Ishikawa (cell line): ENCODE measurements around the gene NFAM1.

Source experiments
- CEBPB ChIP-seq: IDR thresholded peaks from 2 replicates; pipeline ENCODE4 v1.6.1; 2012
- CREB1 ChIP-seq: IDR thresholded peaks from 2 replicates; pipeline ENCODE4 v1.6.1; 2012; ENCODE audit warnings: low read depth
- EGR1 ChIP-seq: IDR thresholded peaks from 2 replicates; pipeline ENCODE4 v1.6.1; 2012
- EP300 ChIP-seq: IDR thresholded peaks from 2 replicates; pipeline ENCODE4 v1.6.1; 2012; ENCODE audit warnings: borderline replicate concordance
- FOXM1 ChIP-seq: IDR thresholded peaks from 2 replicates; pipeline ENCODE4 v1.6.1; 2012; ENCODE audit warnings: low read depth, borderline replicate concordance
- NFIC ChIP-seq: IDR thresholded peaks from 2 replicates; pipeline ENCODE4 v1.6.1; 2012
- TCF12 ChIP-seq: IDR thresholded peaks from 2 replicates; pipeline ENCODE4 v1.6.1; 2012; ENCODE audit warnings: low read depth
- TEAD4 ChIP-seq: IDR thresholded peaks from 2 replicates; pipeline ENCODE4 v1.6.1; 2012
- TF ChIP-seq, protein P1 (sequence below): IDR thresholded peaks from 2 replicates; pipeline ENCODE4 v1.6.1; 2012
- TF ChIP-seq, protein P2 (sequence below): IDR thresholded peaks from 2 replicates; pipeline ENCODE4 v1.6.1; 2012; ENCODE audit warnings: low read depth, mild to moderate bottlenecking

DNA sequence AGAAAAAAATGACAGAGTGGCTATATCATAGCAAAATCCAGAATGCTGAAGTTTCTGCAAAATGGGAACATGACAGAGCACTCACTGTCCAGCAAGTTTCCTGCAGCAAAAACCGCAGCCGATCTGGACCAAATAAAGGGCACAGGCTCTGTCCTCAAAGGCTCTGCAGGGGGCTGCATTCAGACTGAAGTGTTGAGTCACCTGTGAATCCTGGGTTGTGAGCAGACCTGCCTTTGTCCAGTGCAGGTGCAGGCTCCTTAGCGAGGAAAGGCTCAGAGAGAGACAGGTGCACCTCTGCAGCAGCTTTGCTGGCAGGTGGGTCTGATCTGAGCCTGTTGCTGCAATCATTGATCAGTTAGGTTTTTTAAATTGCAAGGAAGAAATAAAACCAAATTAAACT lies 29.3 kb upstream of the NFAM1 start:
- TF ChIP-seq, protein P1, sequence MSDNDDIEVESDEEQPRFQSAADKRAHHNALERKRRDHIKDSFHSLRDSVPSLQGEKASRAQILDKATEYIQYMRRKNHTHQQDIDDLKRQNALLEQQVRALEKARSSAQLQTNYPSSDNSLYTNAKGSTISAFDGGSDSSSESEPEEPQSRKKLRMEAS = no peak
- TF ChIP-seq EP300 (no peak), CREB1 (no peak), EGR1 (no peak), TEAD4 (no peak), CEBPB (no peak), TCF12 (no peak), NFIC (no peak), FOXM1 (no peak)
- TF ChIP-seq, protein P2, sequence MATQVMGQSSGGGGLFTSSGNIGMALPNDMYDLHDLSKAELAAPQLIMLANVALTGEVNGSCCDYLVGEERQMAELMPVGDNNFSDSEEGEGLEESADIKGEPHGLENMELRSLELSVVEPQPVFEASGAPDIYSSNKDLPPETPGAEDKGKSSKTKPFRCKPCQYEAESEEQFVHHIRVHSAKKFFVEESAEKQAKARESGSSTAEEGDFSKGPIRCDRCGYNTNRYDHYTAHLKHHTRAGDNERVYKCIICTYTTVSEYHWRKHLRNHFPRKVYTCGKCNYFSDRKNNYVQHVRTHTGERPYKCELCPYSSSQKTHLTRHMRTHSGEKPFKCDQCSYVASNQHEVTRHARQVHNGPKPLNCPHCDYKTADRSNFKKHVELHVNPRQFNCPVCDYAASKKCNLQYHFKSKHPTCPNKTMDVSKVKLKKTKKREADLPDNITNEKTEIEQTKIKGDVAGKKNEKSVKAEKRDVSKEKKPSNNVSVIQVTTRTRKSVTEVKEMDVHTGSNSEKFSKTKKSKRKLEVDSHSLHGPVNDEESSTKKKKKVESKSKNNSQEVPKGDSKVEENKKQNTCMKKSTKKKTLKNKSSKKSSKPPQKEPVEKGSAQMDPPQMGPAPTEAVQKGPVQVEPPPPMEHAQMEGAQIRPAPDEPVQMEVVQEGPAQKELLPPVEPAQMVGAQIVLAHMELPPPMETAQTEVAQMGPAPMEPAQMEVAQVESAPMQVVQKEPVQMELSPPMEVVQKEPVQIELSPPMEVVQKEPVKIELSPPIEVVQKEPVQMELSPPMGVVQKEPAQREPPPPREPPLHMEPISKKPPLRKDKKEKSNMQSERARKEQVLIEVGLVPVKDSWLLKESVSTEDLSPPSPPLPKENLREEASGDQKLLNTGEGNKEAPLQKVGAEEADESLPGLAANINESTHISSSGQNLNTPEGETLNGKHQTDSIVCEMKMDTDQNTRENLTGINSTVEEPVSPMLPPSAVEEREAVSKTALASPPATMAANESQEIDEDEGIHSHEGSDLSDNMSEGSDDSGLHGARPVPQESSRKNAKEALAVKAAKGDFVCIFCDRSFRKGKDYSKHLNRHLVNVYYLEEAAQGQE = no peak
